Activated naive CD4-positive, alpha-beta T cell treated with Interleukin-2 at 50 U/mL for 16 hours (primary cell): ENCODE data around the gene TNFAIP6.
"Not testable (repeated sequence)": the region's sequence is repeated elsewhere in the genome, so short reads cannot be mapped to it uniquely, and the experiment has no call there.

ENCODE experiments used
- DNase-seq: peaks from one replicate; pipeline ENCODE4 v3.0.0-alpha.2; 2020

The TNFAIP6 gene

DNA sequence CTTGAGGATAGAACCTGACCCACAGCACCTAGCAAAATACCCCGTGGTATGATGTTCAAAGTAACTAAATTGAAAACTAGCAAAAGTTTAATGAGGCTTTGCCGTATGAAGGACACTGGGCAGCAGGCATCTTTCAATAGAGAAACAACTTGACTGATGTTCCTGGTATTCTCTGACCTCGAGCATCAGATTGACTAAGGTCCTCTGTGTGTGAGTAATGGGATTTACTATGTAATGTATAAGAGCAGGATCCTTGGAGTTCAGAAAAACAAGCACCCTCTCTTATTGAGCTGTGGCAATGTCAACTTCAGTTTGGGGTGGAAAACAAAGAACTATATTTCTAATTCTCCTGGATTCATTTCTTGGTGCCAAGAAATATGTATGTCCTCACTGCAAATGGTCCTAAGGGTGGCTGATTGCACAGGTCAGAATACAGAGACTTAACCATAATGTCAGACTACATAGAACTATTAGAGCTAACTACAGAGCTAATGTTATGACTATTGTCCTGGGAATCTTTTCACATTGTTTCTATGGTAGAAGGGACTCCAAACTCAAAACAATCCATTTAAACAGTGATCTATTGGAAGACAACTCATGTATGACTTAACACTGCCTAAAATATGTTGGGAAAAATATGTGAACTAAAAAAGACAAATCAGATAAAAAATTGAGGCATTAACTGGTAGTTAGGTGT is 4.4 kb downstream of the TNFAIP6 start:
- DNase-seq = no peak

DNA sequence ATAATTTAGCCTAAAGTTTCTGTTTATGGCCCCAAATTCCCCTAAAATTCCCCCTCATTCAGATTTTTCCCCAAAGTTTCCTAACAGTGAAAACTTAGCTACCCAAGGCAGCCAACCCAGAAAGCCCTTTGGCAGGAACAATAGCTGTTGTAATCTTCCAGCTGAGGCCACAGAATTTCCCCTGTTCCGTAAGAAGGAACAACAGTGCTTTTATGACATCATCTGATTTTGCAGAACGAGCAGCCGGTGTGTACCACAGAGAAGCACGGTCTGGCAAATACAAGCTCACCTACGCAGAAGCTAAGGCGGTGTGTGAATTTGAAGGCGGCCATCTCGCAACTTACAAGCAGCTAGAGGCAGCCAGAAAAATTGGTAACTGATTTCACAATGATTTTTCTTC is 6.3 kb downstream of the TNFAIP6 start:
- no peak for DNase-seq

DNA sequence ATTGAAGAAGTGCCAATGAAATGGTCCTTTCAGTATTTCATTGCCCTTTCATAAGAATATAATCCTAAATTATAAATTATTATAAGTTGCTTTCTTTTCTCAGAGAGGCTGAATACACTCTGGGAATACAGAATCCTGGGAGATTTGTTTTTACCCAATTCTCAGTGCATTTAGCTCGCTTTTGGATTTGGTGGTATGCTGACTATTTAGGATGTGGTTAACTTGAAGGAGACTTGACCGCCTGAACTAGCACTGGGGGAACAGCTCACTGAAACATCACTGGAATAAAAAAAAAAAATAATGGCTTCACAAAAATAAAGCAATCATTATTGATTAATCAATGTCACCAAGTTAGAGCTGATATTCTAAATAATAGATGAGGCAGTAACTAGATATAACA is 10.2 kb downstream of the TNFAIP6 start:
- DNase-seq = no peak

DNA sequence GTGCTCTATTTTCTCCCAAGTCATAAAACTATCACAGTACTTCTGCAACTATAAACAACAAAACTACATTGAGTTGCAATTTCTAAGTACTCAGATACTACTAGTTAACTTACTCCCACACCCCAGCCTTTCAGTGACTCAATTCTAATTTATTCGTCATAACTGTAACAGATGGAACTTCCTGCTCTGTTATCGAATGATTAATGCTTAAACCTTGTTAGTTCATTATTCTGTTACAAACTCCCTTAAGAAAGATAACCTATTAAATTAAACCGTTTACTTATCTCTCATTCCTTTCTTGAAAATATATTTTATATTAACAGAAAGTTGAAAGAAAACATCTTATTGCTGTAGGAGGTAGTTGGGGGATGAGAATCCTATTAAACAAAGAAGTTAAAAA is 17.0 kb downstream of the TNFAIP6 start:
- no peak for DNase-seq

DNA sequence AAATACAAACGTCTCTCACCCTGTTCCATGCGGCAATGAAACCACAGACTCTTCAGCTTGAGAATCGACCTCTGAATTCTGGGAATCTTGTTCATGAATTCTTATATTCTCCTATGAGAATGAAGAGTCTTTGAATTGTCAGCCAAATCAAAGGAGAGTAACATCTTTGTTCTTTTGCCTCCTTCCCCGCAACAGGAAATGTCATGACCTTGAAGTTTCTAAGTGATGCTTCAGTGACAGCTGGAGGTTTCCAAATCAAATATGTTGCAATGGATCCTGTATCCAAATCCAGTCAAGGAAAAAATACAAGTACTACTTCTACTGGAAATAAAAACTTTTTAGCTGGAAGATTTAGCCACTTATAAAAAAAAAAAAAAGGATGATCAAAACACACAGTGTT is 21.8 kb downstream of the TNFAIP6 start:
- no peak for DNase-seq

DNA sequence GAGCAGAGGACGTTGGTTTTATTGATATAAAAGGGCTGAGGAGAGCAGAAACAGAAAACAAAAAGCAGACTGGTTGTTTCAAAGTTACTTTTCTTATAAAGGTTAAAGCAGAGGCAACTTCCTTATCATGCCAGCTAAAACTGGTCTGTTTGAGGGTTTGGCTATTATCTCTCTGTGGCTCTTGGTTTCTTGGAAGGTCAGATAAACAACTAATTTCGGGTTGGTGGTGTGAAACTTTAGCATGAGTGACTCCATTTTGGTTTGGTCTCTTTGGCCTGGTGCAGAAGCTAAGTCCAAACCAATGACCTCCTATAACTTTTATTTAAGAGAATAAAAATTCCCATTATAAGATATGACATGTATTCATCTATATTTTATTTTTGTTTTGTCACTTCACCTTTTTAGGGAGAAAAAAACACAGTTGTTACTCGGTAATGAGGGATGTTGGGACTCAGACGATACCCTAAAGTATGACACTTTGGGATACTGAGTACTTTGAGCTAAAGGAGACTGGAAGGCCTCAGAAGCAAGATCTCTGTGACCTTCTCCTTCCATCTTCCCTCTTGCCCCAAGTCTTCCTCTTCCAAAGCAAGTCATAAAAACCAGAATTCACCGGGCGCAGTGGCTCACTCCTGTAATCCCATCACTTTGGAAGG is 23.3 kb downstream of the TNFAIP6 start:
- DNase-seq = no peak

DNA sequence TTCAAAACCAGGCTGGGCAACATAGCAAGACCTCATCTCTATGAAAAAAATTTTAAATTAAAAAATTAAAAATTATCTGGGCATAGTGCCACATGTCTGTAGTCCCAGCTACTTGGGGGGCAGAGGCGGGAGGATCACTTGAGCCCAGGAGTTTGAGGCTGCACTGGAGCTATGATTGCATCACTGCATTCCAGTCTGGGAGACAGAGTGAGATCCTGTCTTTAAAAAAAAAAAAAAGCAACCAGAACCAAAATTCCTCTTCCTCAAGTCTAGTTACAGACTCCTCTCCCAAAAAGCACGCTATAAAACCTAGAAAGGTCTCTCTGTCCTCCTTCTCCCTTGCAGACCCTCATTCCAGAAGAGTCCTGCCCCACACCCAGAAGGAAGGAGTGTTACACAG is 23.9 kb downstream of the TNFAIP6 start:
- DNase-seq = no peak

DNA sequence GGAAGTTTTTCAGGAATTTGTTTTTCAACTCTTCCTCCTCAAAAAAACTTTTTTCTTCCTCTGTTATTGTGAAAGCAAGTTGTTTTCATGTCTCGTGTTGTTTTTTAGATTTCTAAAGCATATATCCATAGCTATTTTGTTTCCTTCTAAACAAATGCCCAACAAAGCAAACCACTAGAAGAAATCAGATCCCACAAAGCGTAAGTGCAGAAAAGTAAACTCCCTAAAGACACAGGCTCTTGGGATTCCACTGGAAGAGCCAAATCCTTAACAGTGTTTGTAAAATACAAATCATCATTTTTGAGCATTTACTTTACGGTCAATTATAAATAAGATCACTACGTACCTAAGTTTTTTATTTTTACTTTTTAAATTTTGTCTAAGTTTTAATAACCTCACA is 30.6 kb downstream of the TNFAIP6 start:
- DNase-seq = no peak

DNA sequence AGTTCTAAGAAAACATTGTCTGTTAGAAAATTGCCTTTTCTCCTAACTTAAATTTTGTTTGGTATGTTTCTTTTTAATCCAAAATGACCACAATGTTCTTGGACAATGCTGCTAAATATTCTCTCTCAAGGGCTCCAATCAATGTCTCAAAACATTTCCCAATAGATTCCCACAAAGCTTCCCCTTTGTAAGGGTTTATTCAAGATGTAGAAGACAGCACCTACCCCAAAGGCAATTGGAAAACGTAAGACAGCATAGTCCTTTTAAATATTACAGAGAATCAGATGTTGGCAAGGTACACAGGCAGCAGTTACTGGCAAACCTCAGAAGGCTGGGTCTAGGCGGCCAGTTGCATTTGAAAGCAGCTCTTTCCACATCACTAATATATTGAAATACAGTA is 34.0 kb downstream of the TNFAIP6 start:
- DNase-seq = no peak

DNA sequence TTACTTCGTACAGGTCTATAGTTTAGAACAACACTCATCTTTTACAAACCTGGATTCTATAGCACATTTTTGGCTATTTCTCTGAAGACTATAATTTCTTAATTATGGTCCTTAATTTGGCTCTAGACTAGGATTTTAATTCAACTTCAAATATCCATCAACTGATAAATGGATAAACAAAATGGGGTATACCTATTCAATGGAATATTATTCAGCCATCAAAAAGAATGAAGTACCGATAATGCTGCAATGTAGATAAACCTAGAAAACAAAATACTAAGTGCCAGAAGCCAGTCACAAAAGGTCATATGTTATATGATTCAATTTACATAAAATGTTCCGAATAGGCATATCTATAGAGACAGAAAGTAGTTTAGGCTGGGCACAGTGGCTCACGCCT is 37.1 kb downstream of the TNFAIP6 start:
- no peak for DNase-seq

DNA sequence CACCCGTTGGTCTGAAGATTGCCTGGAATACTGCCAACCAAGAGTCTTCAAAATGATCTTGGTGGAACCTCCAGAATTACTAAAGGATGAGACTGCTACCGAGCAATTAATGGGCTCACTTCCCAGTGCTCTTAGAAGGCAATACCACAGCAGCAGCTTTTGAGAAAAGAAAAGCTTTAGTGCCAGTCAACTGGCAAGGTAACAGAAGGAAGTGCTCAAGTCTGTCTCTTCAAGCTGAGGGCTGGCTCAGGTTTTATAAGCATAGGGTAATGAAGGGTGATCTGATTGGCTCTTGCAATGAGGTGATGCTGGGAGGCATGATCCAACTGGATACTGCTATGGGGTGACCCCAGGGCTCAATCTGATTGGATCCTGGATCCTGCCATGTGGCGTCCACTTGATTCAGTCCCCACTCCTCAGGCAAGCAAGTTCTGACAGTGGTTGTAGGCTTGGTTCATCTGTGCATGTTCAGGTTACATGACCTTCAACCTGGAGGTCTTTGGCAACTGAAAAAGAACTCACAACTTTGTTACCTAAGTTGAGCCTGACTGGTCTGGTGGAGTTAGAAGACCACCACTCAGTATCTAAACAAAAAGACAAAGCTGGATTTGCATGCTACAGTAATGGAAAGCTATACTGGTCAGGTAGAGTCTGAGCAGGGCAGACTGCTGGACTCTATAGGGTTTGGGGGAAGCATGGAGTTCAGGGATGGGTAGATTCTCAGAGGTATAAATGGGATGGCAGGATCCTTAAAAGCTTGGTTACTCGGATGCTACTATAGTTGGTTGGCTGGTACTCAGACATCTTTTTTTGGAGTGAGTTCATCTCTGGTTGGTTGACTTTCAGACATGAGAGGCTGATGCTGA is 38.4 kb downstream of the TNFAIP6 start:
- DNase-seq = no peak

DNA sequence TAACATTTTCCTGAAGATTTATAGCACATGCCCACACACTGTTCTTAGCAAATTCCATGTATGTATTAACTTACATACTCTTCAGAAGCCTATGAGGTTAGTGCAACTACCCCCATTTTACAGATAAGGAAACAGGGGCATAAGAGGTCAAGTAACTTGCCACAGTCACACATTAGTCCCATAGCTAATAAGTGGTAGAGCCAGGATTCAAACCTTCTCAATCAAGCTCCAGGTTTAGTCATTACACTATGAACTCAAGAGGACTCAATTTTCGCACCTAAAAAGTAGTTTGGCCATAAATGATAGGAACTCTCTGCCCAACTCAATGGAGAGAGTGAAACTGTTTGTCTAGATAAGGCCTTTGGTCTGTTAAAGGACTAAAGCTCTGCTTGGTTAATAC is 42.6 kb downstream of the TNFAIP6 start:
- DNase-seq = no peak

DNA sequence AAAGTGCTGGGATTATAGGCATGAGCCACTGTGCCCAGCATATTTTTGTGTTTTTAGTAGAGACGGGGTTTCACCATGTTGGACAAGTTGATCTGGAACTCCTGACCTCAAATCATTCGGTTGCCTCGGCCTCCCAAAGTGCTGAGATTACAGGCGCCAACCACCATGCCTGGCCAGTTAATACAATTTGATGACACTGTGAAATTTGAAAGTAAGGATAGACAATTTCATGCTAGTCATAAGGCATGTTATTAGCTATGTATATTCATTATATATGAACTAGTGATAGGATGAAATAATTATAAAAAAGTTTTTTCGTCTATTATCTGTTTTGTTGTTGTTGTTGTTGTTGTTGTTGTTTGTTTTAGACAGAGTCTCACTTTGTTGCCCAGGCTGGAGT is 43.8 kb downstream of the TNFAIP6 start:
- no peak for DNase-seq

DNA sequence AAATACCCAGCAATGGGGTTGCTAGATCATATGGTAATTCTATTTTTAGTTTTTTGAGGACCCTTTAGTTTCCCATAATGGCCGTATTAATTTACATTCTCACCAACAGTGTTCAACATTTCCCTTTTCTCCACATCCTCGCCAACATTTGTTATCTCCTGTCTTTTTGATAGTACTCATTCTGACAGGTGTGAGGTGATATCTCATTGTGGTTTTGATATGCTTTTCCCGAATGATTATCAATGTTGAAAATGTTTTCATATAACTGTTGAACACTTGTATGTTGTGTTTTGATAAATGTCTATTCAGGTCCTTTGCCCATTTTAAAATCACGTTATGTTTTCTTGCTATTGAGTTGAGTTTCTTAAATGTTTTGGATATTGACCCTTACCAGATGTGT is 46.5 kb downstream of the TNFAIP6 start:
- no peak for DNase-seq

DNA sequence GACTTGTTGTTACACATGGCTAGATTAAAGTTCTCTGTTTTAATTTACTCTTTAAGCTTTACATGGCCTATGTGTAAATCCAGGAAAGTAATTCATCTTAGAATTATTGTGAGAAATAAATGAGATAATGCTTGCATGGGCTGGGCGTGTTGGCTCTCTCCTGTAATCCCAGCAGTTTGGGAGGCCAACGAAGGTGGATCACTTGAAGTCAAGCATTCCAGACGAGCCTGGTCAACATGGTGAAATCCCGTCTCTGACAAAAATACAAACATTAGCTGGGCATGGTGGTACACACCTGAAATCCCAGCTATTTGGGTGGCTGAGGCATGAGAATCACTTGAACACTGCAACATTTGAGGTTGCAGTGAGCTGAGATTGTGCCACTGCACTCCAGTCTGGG is 48.0 kb downstream of the TNFAIP6 start:
- DNase-seq = no peak

DNA sequence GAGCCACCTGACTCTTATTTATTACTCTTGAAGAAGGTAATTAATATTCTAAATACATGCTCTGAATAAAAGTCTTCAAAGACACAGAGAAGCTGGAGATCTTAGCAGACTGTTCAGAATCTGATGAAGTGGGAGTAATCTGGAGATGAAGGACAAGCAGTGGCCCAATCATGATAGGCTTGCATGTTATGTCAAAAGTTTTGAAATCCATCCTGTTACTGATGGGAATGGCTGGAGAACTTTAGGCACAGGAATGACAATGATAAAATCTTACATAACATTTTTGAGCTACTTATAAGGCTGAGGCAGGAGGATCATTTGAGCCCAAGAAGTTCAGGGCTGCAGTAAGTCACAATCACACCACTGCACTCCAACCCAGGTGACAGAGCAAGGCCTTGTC is 49.9 kb downstream of the TNFAIP6 start:
- no peak for DNase-seq

DNA sequence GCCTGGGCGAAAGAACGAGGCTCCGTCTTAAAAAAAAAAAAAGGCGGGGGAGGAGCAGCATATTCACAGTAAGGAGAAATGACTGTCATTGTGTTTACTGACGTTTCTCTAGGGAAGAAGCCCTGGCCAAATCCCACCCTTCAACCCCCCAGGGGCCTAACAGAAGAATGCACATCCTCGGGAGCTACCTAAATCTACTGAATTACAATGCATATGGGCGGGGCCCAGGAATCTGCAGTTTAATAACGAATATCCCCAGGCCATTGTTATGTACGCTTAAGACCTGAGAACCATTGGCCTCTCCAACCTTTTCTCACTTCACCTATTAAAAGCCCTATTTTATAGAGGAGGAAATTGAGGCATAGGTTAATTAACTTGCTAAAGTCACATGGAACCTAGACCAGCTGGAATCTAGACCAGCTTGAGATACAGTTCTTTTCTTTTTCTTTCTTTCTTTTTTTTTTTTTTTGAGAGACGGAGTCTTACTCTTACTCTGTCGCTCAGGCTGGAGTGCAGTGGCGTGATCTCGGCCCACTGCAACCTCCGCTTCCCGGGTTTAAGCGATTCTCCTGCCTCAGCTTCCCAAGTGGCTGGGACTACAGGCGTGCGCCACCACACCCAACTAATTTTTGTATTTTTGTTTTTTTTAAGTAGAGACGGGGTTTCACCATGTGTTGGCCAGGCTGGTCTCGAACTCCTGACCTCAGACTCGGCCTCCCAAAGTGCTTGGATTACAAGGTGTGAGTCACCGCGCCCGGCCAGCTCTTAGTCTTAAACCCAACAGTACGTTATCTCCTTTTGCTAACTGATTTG is 51.6 kb downstream of the TNFAIP6 start:
- DNase-seq = no peak

DNA sequence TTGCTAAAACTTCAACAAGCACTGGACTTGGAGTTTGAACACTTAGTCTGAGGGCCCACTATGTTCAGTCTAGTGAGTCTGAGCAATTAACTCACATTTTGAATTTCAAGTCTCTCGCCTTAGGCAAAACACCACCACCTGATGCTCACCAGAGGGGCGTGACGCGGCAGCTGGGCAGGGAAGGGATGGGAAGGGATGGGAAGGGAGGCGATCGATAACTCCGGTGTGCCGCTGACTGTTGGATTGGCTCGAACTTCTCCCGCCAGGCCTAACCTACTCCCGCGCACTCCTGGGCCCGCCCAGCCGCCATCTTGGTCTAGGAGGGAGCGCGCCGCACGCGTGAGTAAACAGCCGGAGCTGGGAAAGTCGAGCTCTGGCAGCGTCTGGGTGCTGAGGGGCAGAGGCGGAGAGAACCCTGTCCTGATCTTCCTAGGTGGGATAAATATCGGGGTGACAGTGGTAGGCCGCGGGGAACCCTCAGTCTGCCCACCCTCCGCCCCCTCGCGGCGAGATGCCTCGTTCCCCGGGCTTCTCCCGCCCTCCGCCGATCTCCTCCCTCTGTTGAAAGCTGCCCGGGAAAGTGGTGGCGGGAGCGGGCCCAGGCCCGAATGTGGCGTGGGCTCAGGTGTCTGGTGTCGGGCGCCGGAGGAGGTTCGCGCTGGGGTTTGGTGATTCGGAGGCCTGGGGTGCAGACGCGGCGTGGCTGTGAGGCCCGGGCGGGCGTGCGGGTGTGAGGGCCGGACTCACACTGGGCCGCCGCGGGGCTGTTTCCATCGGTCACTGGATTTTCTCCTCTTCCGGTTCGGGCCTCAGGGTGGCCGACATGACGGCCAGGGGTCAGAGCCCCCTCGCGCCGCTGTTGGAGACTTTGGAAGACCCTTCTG is 52.5 kb downstream of the TNFAIP6 start, which contains the start of gene RIF1:
RIF1 (plus strand) TSS at position 302 of the 884 bp plus-strand sequence; CDS start at position 824, 522 bp downstream.
- DNase-seq = peak; percentile 84

DNA sequence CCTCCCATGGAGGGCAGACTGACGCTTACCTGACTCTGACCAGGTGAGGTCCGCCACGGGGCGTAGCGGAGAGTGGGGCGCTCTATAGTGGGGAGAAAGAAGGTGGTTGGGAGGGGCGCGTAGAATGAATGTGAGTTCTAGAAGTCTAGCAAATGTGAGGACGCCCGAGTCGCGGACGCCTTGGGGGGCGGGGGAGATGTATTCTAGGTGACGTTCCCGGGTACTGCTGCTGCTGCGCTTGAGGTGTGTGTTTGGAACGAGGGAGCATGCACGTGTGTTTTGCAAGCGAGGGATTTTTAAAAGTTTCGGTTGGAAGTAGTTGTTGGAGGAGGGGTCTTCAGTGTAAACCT is 53.1 kb downstream of the TNFAIP6 start:
- DNase-seq = peak; percentile 53

DNA sequence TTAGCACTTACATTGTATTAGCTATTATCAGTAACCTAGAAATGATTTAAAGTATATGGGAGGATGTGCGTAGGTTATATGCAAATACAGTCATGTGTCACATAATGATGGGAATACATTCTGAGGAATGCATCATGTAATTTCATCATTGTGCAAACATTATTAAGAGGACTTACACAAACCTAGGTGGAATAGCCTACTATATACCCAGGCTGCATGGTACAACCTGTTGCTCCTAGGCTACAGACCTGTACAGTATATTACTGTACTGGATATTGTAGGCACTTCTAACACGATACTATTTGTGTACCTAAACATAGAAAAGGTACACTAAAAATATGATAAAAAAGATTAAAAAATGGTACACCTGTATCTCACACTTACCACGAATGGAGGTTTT is 60.3 kb downstream of the TNFAIP6 start:
- DNase-seq = no peak

DNA sequence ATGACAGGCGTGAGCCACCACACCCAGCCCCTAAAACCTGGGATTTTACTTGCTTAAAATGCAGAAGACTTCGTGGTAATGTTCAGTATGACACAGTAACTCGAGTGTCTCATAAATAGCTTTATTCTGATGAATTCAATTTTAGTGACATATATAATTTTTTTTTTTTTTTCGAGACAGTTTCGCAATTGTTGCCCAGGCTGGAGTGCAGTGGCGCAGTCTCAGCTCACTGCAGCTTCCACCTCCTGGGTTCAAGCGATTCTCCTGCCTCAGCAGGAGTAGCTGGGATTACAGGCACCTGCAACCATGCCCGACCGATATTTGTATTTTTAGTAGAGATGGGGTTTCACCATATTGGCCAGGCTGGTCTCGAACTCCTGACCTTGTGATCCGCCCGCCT is 64.3 kb downstream of the TNFAIP6 start:
- not testable (repeated sequence) for DNase-seq

DNA sequence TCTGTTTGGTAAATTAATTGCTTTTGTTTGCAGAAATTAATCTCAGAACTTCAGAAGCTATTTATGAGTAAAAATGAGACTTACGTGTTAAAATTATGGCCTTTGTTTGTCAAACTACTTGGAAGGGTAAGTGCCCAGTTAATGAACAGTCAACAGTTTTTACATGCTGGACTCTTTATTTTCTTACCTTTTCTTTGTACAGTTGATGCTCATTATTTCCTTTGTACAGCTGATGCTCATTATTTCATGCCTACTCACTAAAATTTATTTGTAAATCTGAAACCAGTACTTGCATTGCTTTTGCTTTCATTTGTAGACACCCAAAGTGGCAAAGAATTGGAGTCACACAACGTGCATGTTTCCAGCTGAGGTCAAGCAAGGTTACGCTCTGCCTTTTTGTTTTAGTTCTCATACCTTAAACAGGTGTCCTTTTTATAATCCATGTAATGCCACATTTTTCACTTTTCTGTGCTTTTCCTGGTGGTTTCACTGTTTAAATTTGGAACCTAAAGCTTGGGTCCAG is 65.6 kb downstream of the TNFAIP6 start:
- DNase-seq = no peak
